ENCODE data around the gene AGPS.

GRCh38 chr2:177379354-177379753, 13.2 kb upstream of the AGPS start:
- TF ChIP-seq CTCF (IDR thresholded peaks at IDR 0.05): no peak
- no peak for TF ChIP-seq POLR2A (IDR thresholded peaks at IDR 0.05)

All from heart left ventricle (tissue), 13 donors.